ENCODE measurements around the gene B9D1. TPM values are rescaled to one million over a fixed set of nuclear protein-coding genes. Genes with fewer than 3 reads are reported as not detected.

B9D1 gene
- total RNA-seq, 4 donors from 2014 or later: 6.5 to 16.4 (median 14.5) TPM

GRCh38 chr17:19345486-19346350 lies 16.8 kb downstream of the B9D1 start:
- H3K27ac ChIP-seq: peak overlapping the region; percentile 68 to 81 (median 80)
- in situ Hi-C loops (cut with MboI; ENCODE audit: low sequenced_read_pairs in 4 of 4) (no loop called here), intact Hi-C loops (cut with DNase I; ENCODE audit: low total_unique reads) (no loop called here)
- H3K4me1 ChIP-seq: peaks cover 22 to 27% of the 10 kb centered on the region in 2 donors
- TF ChIP-seq POLR2A (IDR thresholded peaks at IDR 0.05) (no peak), CTCF (IDR thresholded peaks at IDR 0.05 in 4 of 5, conservative IDR thresholded peaks at IDR 0.05 in 1 of 5) (no peak)
- no peaks in the 10 kb centered on the region for H3K9me3 ChIP-seq
- DNase-seq (no peak), ATAC-seq (no peak)
- no peaks in the 10 kb centered on the region for H3K36me3 ChIP-seq
- H3K27me3 ChIP-seq: no peaks in the 10 kb centered on the region
- H3K4me3 ChIP-seq: no peak overlapping the region

- ATAC-seq: no peak
- peaks cover 22 to 27% of the 10 kb centered on the region in 2 donors for H3K4me1 ChIP-seq
- H3K4me3 ChIP-seq: no peak overlapping the region
- H3K27ac ChIP-seq: peak overlapping the region in 1 of 4 donors; percentile 78
- no peak for DNase-seq
- no peaks in the 10 kb centered on the region for H3K27me3 ChIP-seq
- TF ChIP-seq POLR2A (IDR thresholded peaks at IDR 0.05) (no peak), CTCF (IDR thresholded peaks at IDR 0.05 in 4 of 5, conservative IDR thresholded peaks at IDR 0.05 in 1 of 5) (no peak)
- intact Hi-C loops (cut with DNase I; ENCODE audit: low total_unique reads): no loop called here
- no peaks in the 10 kb centered on the region for H3K9me3 ChIP-seq
- in situ Hi-C loops (cut with MboI; ENCODE audit: low sequenced_read_pairs in 4 of 4): no loop called here
- no peaks in the 10 kb centered on the region for H3K36me3 ChIP-seq
Observed at GRCh38 chr17:19345067-19345460, 17.5 kb downstream of the B9D1 start.

- intact Hi-C loops (cut with DNase I; ENCODE audit: low total_unique reads) (no loop called here), in situ Hi-C loops (cut with MboI; ENCODE audit: low sequenced_read_pairs in 4 of 4) (no loop called here)
- Histone ChIP-seq H3K27ac (no peak overlapping the region), H3K36me3 (no peaks in the 10 kb centered on the region), H3K27me3 (no peaks in the 10 kb centered on the region), H3K4me3 (no peak overlapping the region), H3K4me1 (peaks cover 22 to 27% of the 10 kb centered on the region in 2 donors), H3K9me3 (no peaks in the 10 kb centered on the region)
- DNase-seq (no peak), ATAC-seq (no peak)
- TF ChIP-seq POLR2A (IDR thresholded peaks at IDR 0.05): no peak
- TF ChIP-seq CTCF (IDR thresholded peaks at IDR 0.05 in 4 of 5, conservative IDR thresholded peaks at IDR 0.05 in 1 of 5): no peak
Observed at GRCh38 chr17:19344311-19345066, 18.0 kb downstream of the B9D1 start.

- DNase-seq (no peak), ATAC-seq (no peak)
- no peaks in the 10 kb centered on the region for H3K36me3 ChIP-seq
- peaks cover 22 to 27% of the 10 kb centered on the region in 2 donors for H3K4me1 ChIP-seq
- intact Hi-C loops (cut with DNase I; ENCODE audit: low total_unique reads) (no loop called here), in situ Hi-C loops (cut with MboI; ENCODE audit: low sequenced_read_pairs in 4 of 4) (no loop called here)
- H3K27ac ChIP-seq: no peak overlapping the region
- no peaks in the 10 kb centered on the region for H3K27me3 ChIP-seq
- no peak overlapping the region for H3K4me3 ChIP-seq
- TF ChIP-seq POLR2A (IDR thresholded peaks at IDR 0.05) (no peak), CTCF (IDR thresholded peaks at IDR 0.05 in 4 of 5, conservative IDR thresholded peaks at IDR 0.05 in 1 of 5) (no peak)
- no peaks in the 10 kb centered on the region for H3K9me3 ChIP-seq
Observed at GRCh38 chr17:19343671-19344151, 18.8 kb downstream of the B9D1 start.
